Esophagus muscularis mucosa (tissue), 4 donors: ENCODE data around the gene CARD9. TPM values are rescaled to one million over a fixed set of nuclear protein-coding genes. Genes with fewer than 3 reads are reported as not detected.

ENCODE experiments used
- DNase-seq: peaks from one replicate; pipeline ENCODE4 v3.0.0-alpha.2; 2017; ENCODE audit errors: extremely low spot score
- H3K27ac ChIP-seq, 4 donors: fragments of 200-600 bp; sonication (generic); replicated peaks in 1 of 4; 1 replicate in 3 of 4; 2 replicates in 1 of 4; pipeline ENCODE4 v1.5.1; 2016 to 2019; ENCODE audit warnings: mild to moderate bottlenecking in 1 of 4
- H3K27me3 ChIP-seq, 4 donors: fragments of 200-600 bp; sonication (generic); one replicate each; pipeline versions ENCODE4 v1.5.1 to v1.6.0; 2016 to 2019
- H3K36me3 ChIP-seq, 4 donors: fragments of 200-600 bp; sonication (generic); one replicate each; pipeline ENCODE4 v1.5.1; 2016 to 2019
- H3K4me1 ChIP-seq, 4 donors: fragments of 200-600 bp; sonication (generic); one replicate each; pipeline ENCODE4 v1.5.1; 2016 to 2019
- H3K4me3 ChIP-seq, 4 donors: fragments of 200-600 bp; sonication (generic); 1 replicate in 2 of 4; 2 replicates in 2 of 4; pipeline ENCODE4 v1.5.1; 2016 to 2019; ENCODE audit warnings: mild to moderate bottlenecking in 4 of 4, moderate library complexity in 1 of 4
- H3K9me3 ChIP-seq, 4 donors: fragments of 200-600 bp; sonication (generic); 1 replicate in 3 of 4; 2 replicates in 1 of 4; pipeline ENCODE4 v1.5.1; 2016 to 2019
- EP300 ChIP-seq: sonication (generic); formaldehyde crosslinking; IDR thresholded peaks from one replicate; pipeline ENCODE4 v1.6.1; 2017; ENCODE audit warnings: antibody characterized with exemption
- POLR2A ChIP-seq: fragments of 450-650 bp; IDR thresholded peaks from one replicate; pipeline ENCODE4 v1.6.1; 2017; ENCODE audit warnings: antibody characterized with exemption, moderate library complexity, mild to moderate bottlenecking, low read depth
- POLR2AphosphoS5 ChIP-seq, 2 donors: sonication (generic); formaldehyde crosslinking; IDR thresholded peaks; one replicate each; pipeline ENCODE4 v1.6.1; 2017; ENCODE audit warnings: antibody characterized with exemption in 2 of 2
- WGBS: methylation state at CpG from one replicate; pipeline ENCODE4 v1.1.5; 2018; 5-methylcytosine and 5-hydroxymethylcytosine counted together
- intact Hi-C: fragments of 100-400 bp; cut with DNase I; formaldehyde crosslinking; loops from one replicate; pipeline ENCODE4 v1.15.1; 2023
- total RNA-seq, 4 donors: library from RNA; depleted of rRNA; stranded (reverse); fragments of >200 nt; gene quantifications; one replicate each; pipeline versions ENCODE4 v1.1.0 to v1.2.1, GENCODE V29; 2016
- TF ChIP-seq, protein P1 (sequence below), 3 experiments: fragments of 200-600 bp in 2 of 3; fragments of 450-650 bp in 1 of 3; sonication (generic) in 2 of 3; IDR thresholded peaks; one replicate each; pipeline ENCODE4 v1.5.1; 2017 to 2019; ENCODE audit warnings: antibody characterized with exemption in 3 of 3, mild to moderate bottlenecking in 2 of 3, moderate library complexity in 1 of 3

The CARD9 gene
- total RNA-seq, 4 donors from 2014 or later, result 1.2 to 4.2 (median 1.9) TPM

DNA sequence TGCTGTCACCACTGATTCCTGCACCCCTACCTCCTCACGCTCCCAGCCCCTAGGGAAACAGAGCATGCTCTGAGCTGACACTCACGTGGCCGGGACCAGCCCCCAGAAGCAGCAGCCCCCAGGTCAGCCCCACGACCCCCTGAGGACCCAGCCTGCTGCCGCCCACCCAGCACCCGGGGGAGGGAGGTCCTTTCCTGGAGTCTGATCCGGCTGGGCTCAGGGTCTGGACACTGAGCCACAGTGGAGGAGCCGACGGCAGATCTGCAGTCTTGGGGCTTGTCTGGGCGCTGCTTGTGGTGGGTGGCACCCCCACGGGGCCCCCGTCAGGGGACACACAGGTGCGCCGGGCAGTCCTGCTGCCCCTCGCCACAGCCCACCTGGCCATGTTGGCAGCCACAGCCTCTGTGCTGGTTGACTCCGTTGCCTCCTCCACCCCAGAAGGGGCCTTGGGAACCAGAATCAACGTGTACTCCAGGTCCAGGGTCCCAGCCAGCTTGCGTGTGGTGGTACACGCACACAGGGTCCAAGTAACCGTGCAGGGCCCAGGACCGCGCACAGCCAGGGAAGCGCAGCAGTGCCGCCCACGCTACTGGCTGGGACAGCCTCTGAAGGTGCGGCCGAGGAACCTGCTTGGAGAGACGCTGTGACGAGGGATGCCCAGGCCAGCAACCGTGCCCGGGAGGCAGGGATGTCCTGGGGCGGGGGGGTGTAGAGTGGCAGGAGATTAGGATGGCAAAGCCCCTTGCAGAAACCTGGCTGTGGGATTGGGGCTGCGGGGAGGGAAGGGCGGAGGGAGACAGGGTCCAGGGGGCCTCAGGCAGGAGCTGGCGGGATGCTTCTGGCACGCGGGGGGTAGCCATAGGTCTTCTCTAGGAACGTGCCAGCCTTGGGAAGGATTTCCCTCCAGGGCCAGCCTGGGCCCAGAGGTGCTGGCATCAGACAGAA is 13.4 kb downstream of the CARD9 start:
- WGBS, result 77% methylated on average over 19 of the region's 38 CpGs
- Histone ChIP-seq H3K27ac (peak overlapping the region in 1 of 4 donors; percentile 13), H3K9me3 (no peaks in the 10 kb centered on the region), H3K27me3 (peaks cover 0 to 12% (median 0%) of the 10 kb centered on the region in 4 donors), H3K36me3 (peaks cover 0 to 44% (median 34%) of the 10 kb centered on the region in 4 donors), H3K4me3 (no peak overlapping the region), H3K4me1 (peaks cover 41 to 52% (median 46%) of the 10 kb centered on the region in 4 donors)
- TF ChIP-seq EP300, result no peak
- TF ChIP-seq, protein P1, sequence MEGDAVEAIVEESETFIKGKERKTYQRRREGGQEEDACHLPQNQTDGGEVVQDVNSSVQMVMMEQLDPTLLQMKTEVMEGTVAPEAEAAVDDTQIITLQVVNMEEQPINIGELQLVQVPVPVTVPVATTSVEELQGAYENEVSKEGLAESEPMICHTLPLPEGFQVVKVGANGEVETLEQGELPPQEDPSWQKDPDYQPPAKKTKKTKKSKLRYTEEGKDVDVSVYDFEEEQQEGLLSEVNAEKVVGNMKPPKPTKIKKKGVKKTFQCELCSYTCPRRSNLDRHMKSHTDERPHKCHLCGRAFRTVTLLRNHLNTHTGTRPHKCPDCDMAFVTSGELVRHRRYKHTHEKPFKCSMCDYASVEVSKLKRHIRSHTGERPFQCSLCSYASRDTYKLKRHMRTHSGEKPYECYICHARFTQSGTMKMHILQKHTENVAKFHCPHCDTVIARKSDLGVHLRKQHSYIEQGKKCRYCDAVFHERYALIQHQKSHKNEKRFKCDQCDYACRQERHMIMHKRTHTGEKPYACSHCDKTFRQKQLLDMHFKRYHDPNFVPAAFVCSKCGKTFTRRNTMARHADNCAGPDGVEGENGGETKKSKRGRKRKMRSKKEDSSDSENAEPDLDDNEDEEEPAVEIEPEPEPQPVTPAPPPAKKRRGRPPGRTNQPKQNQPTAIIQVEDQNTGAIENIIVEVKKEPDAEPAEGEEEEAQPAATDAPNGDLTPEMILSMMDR (IDR thresholded peaks at IDR 0.05), result no peak
- no peak for TF ChIP-seq POLR2A
- no peak for DNase-seq
- intact Hi-C loops, result no loop called here

DNA sequence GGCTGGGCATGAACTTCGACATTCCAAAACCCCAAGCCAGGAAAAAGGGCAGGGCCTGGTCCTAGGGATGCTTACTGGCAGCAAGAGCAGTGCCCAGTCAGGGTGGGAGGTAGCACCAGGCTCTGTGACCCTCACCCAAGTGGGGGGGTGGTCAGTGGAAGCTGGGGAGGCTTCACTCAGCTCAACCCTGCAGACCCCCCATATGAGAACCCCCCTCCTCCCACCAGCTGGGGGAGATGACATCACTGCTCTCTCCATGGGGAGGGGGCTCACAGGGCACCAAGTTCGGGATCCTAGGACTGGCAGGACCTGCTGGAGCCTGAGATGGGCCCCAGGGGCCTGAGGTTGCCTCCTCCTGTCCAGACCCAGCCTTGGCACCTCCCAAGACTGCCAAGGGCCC is 14.6 kb downstream of the CARD9 start:
- no peak for DNase-seq
- intact Hi-C loops, result no loop called here
- Histone ChIP-seq H3K27me3 (no peaks in the 10 kb centered on the region), H3K4me3 (no peak overlapping the region), H3K9me3 (no peaks in the 10 kb centered on the region), H3K36me3 (peaks cover 0 to 44% (median 34%) of the 10 kb centered on the region in 4 donors), H3K27ac (no peak overlapping the region), H3K4me1 (peaks cover 42 to 56% (median 50%) of the 10 kb centered on the region in 4 donors)
- 80% methylated on average over 1 of the region's 2 CpGs for WGBS
- TF ChIP-seq EP300 (no peak), POLR2AphosphoS5 (IDR thresholded peaks at IDR 0.05) (no peak), POLR2A (no peak)
- TF ChIP-seq, protein P1 (IDR thresholded peaks at IDR 0.05), result no peak

DNA sequence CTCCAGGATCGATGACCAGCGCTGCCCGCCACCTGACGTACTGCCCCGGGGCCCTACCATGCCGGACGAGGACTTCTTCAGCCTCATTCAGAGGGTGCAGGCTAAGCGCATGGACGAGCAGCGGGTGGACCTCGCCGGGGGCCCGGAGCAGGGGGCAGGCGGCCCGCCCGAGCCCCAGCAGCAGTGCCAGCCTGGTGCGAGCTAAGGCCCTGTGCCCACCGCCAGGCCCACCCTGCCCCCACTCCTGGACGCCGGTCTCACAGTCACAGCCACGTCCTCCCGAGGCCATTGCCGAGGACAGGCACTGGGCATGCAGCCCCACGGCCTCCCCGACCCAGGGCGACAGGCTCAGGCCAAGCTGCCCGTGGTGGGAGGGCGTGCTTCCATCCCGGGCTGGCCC is 15.5 kb downstream of the CARD9 start:
- intact Hi-C loops, result no loop called here
- no peaks in the 10 kb centered on the region for H3K27me3 ChIP-seq
- TF ChIP-seq POLR2AphosphoS5 (IDR thresholded peaks at IDR 0.05), result no peak
- no peak for TF ChIP-seq POLR2A
- TF ChIP-seq, protein P1 (IDR thresholded peaks at IDR 0.05), result no peak
- no peak for TF ChIP-seq EP300
- no peaks in the 10 kb centered on the region for H3K9me3 ChIP-seq
- H3K27ac ChIP-seq, result no peak overlapping the region
- no CpG with 5 or more reads among the region's 29 CpGs for WGBS
- no peak for DNase-seq
- H3K4me1 ChIP-seq, result peaks cover 40 to 57% (median 48%) of the 10 kb centered on the region in 4 donors
- peaks cover 0 to 44% (median 34%) of the 10 kb centered on the region in 4 donors for H3K36me3 ChIP-seq
- no peak overlapping the region for H3K4me3 ChIP-seq

DNA sequence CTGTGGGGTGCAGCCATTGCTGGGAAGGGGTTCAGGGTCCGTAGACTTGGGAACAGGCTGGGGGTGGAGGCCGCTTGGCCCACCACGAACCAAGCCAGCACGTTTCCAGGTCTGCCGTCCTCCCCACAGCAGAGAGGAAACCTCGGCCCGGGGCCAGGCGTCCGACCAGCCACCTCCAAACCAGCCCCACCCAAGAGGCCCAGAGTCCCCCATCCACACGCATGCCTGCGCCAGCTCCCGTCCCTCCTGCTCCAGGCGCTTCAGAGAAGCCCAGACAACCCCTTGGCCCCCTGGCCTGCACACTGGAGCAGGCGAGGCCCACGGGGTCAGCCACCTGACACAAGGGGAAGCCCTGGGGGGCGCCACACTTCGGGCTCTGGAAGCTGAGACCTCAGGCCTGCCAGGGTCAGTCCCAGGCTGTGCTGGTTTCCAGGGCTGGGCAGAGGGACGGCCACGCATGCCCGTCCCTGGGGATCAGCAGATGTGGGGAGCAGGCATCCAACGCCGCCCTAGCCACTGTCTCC is 16.2 kb downstream of the CARD9 start:
- intact Hi-C loops, result no loop called here
- DNase-seq, result no peak
- Histone ChIP-seq H3K4me1 (peaks cover 33 to 50% (median 40%) of the 10 kb centered on the region in 4 donors), H3K9me3 (no peaks in the 10 kb centered on the region), H3K27ac (no peak overlapping the region), H3K36me3 (peaks cover 0 to 44% (median 34%) of the 10 kb centered on the region in 4 donors), H3K27me3 (no peaks in the 10 kb centered on the region), H3K4me3 (no peak overlapping the region)
- WGBS, result 85% methylated on average over 13 of the region's 22 CpGs
- TF ChIP-seq POLR2A (no peak), EP300 (no peak), POLR2AphosphoS5 (IDR thresholded peaks at IDR 0.05) (no peak)
- TF ChIP-seq, protein P1 (IDR thresholded peaks at IDR 0.05), result no peak
